Measurements from ENCODE around the gene MYCL. TPM values are rescaled to one million over a fixed set of nuclear protein-coding genes. Genes with fewer than 3 reads are reported as not detected.

MYCL gene
- total and polyA plus RNA-seq, 10 of the 15 experiments (the other 5 are each of a cell fraction or from before 2014, with no cell fraction given): 0.11 to 1.4 (median 0.40) TPM; not detected in 1

GRCh38 chr1:39901464-39901713 is 328 bp downstream of the MYCL start:
- intact Hi-C loops (cut with micrococcal nuclease; ENCODE audit: unreplicated experiment) (no loop called here), in situ Hi-C loops (cut with MboI) (no loop called here)
- SMC1A ChIA-PET (ENCODE audit: uncharacterized antibody, unreplicated experiment): interaction anchor here (1.1 to 3.8 kb wide), 9 partner anchors 8 to 131 kb away, joined by 3 to 42 read pairs (median 6); no protein-coding TSS in a partner anchor
- DNase-seq (ENCODE audit: low read depth, low spot score) (no peak), FAIRE-seq (no peak), ATAC-seq (no peak; the same call in 1 of the 3 replicates)
- 2% methylated on average over 23 of the region's 28 CpGs for WGBS (ENCODE audit: insufficient coverage, insufficient replicate concordance, low lambda C conversion rate, missing lambda C conversion rate)
- H4K20me1 ChIP-seq (ENCODE audit: control insufficient read depth, insufficient read depth): no peaks in the 10 kb centered on the region
- peak overlapping the region; percentile 52; the same call in 1 of the 2 replicates for H3K9ac ChIP-seq (ENCODE audit: control insufficient read depth, insufficient read depth, low read length)
- H3K4me1 ChIP-seq (ENCODE audit: control insufficient read depth, insufficient read depth, low read length): peaks cover 7% of the 10 kb centered on the region; the same call in 1 of the 2 replicates
- H3K4me2 ChIP-seq (ENCODE audit: control insufficient read depth, insufficient read depth): peak overlapping the region; percentile 69
- no peak for TF ChIP-seq PKNOX1 (IDR thresholded peaks at IDR 0.05)
- TF ChIP-seq, protein P1, sequence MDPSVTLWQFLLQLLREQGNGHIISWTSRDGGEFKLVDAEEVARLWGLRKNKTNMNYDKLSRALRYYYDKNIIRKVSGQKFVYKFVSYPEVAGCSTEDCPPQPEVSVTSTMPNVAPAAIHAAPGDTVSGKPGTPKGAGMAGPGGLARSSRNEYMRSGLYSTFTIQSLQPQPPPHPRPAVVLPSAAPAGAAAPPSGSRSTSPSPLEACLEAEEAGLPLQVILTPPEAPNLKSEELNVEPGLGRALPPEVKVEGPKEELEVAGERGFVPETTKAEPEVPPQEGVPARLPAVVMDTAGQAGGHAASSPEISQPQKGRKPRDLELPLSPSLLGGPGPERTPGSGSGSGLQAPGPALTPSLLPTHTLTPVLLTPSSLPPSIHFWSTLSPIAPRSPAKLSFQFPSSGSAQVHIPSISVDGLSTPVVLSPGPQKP (IDR thresholded peaks at IDR 0.05; ENCODE audit: low read depth, low read length): no peak
- no peak for TF ChIP-seq GABPA (IDR thresholded peaks at IDR 0.05; ENCODE audit: low read depth)
- TF ChIP-seq ZBTB11 (CRISPR knock-in tag; IDR thresholded peaks at IDR 0.05): no peak
- no peak for TF ChIP-seq MTA2 (IDR thresholded peaks at IDR 0.05; ENCODE audit: low read depth)
- no peak for TF ChIP-seq NR2F1 (conservative IDR thresholded peaks at IDR 0.05)
- 0 out of 2 replicates have a peak, but pooled peaks have one; percentile 9 for TF ChIP-seq DPF2 (IDR thresholded peaks at IDR 0.05)
- no peak for TF ChIP-seq ZNF207 (IDR thresholded peaks at IDR 0.05; ENCODE audit: borderline replicate concordance)
- no peak for TF ChIP-seq EZH2 (IDR thresholded peaks at IDR 0.05; ENCODE audit: borderline replicate concordance, control insufficient read depth, low read depth, low read length)
- no peak for TF ChIP-seq RELA (IDR thresholded peaks at IDR 0.05; ENCODE audit: borderline replicate concordance, partially characterized antibody)
- TF ChIP-seq NKRF (conservative IDR thresholded peaks at IDR 0.05): peak; percentile 52; the same call in 1 of the 2 replicates
- TF ChIP-seq BCL11A (IDR thresholded peaks at IDR 0.05; ENCODE audit: low read depth, low read length): no peak
- RAD21 ChIA-PET (ENCODE audit: unreplicated experiment): interaction anchor here (0.8 to 2.5 kb wide), 10 partner anchors 8 to 131 kb away, joined by 3 to 23 read pairs (median 9); no protein-coding TSS in a partner anchor
- peak overlapping the region; percentile 94 for H2AFZ ChIP-seq (ENCODE audit: control insufficient read depth, low read depth, low read length)
- CTCF ChIA-PET: interaction anchor here (0.8 to 7.7 kb wide), 18 partner anchors 8 to 131 kb away, joined by 3 to 110 read pairs (median 8); no protein-coding TSS in a partner anchor
- no peak overlapping the region for H3K27ac ChIP-seq (ENCODE audit: control insufficient read depth, insufficient read depth)
- BruUV-seq (replicated peaks): no TSS peak
- no peaks in the 10 kb centered on the region; the same call in 1 of the 2 replicates for H3K79me2 ChIP-seq (ENCODE audit: control insufficient read depth, insufficient read depth, low read length)
- peak overlapping the region; percentile 77 for H3K4me3 ChIP-seq
- H3K9me3 ChIP-seq (replicated peaks; ENCODE audit: control insufficient read depth, insufficient read depth, low read length): no peaks in the 10 kb centered on the region; the same call in 2 of the 3 replicates
- H3K27me3 ChIP-seq (replicated peaks in 1 of 2; ENCODE audit: control insufficient read depth in 2 of 2, insufficient read depth in 2 of 2, low read length in 1 of 2): peaks cover 10 to 12% of the 10 kb centered on the region in 2 experiments
- no peaks in the 10 kb centered on the region for H3K36me3 ChIP-seq (ENCODE audit: control insufficient read depth in 2 of 2, insufficient read depth in 2 of 2, low read length in 1 of 2)
- POLR2A ChIA-PET: interaction anchor here (1.8 kb wide), 1 partner anchor 85 kb away, joined by 7 read pairs; no protein-coding TSS in a partner anchor

Measured in GM12878 (cell line).